IMR-90 (cell line): ENCODE data around the gene POLR1E.

Experiments
- MAFK ChIP-seq: IDR thresholded peaks from 2 replicates; pipeline ENCODE4 v1.6.1; 2012; ENCODE audit warnings: low read depth, low read length, improper control_type of control experiment
- POLR2A ChIP-seq: IDR thresholded peaks from 2 replicates; pipeline ENCODE4 v1.6.1; 2012; ENCODE audit warnings: mild to moderate bottlenecking, low read depth, low read length
- TF ChIP-seq, protein P1 (sequence below): conservative IDR thresholded peaks from 2 replicates; pipeline ENCODE4 v1.5.1; 2012; ENCODE audit warnings: mild to moderate bottlenecking, low read depth, low read length, improper control_type of control experiment
- TF ChIP-seq, protein P2 (sequence below): fragments of 150-350 bp; IDR thresholded peaks from 2 replicates; pipeline ENCODE4 v1.6.1; 2017; ENCODE audit warnings: mild to moderate bottlenecking, antibody characterized with exemption, low read length, low read depth

DNA sequence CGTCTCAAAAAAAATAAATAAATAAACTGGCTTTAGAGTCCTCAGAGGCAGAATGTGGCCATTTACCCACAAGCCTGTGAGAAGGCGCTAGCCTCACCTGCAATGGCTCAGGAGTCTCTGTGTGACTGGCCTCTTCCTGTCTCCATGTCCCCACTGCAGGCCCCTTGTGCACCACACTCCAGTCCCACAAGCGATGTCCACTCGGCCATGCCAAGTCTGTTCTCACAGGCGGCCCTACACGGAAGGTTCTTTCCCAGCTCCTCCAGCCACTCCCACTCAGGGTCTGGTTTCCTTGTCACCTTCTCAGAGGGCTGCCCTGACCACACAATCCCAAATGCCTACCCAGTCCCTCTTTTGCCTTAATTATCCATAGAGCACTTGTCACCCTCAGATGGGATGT lies 38.2 kb downstream of the POLR1E start:
- TF ChIP-seq, protein P1, sequence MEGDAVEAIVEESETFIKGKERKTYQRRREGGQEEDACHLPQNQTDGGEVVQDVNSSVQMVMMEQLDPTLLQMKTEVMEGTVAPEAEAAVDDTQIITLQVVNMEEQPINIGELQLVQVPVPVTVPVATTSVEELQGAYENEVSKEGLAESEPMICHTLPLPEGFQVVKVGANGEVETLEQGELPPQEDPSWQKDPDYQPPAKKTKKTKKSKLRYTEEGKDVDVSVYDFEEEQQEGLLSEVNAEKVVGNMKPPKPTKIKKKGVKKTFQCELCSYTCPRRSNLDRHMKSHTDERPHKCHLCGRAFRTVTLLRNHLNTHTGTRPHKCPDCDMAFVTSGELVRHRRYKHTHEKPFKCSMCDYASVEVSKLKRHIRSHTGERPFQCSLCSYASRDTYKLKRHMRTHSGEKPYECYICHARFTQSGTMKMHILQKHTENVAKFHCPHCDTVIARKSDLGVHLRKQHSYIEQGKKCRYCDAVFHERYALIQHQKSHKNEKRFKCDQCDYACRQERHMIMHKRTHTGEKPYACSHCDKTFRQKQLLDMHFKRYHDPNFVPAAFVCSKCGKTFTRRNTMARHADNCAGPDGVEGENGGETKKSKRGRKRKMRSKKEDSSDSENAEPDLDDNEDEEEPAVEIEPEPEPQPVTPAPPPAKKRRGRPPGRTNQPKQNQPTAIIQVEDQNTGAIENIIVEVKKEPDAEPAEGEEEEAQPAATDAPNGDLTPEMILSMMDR = no peak
- TF ChIP-seq POLR2A = no peak
- no peak for TF ChIP-seq MAFK
- TF ChIP-seq, protein P2, sequence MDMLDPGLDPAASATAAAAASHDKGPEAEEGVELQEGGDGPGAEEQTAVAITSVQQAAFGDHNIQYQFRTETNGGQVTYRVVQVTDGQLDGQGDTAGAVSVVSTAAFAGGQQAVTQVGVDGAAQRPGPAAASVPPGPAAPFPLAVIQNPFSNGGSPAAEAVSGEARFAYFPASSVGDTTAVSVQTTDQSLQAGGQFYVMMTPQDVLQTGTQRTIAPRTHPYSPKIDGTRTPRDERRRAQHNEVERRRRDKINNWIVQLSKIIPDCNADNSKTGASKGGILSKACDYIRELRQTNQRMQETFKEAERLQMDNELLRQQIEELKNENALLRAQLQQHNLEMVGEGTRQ = no peak
